ENCODE results near the gene PIKFYVE. TPM values are rescaled to one million over a fixed set of nuclear protein-coding genes. Genes with fewer than 3 reads are reported as not detected.
"Not testable (repeated sequence)": the region's sequence is repeated elsewhere in the genome, so short reads cannot be mapped to it uniquely, and the experiment has no call there.

The PIKFYVE gene
- total RNA-seq, 1 donor from 2014 or later = 46.9 TPM

- DNase-seq (ENCODE audit: low spot score in 2 of 2) (peak; percentile 92 to 96), FAIRE-seq (no peak)
These were observed 11.0 kb upstream of the PIKFYVE start, which contains the start of gene IDH1 for GRCh38 chr2:208254871-208255556. Gene IDH1 (minus strand): TSS chr2:208255071. CDS start chr2:208251551, 3,520 bp downstream.

GRCh38 chr2:208255557-208256106 lies 10.4 kb upstream of the PIKFYVE start:
- no peak for FAIRE-seq

DNA sequence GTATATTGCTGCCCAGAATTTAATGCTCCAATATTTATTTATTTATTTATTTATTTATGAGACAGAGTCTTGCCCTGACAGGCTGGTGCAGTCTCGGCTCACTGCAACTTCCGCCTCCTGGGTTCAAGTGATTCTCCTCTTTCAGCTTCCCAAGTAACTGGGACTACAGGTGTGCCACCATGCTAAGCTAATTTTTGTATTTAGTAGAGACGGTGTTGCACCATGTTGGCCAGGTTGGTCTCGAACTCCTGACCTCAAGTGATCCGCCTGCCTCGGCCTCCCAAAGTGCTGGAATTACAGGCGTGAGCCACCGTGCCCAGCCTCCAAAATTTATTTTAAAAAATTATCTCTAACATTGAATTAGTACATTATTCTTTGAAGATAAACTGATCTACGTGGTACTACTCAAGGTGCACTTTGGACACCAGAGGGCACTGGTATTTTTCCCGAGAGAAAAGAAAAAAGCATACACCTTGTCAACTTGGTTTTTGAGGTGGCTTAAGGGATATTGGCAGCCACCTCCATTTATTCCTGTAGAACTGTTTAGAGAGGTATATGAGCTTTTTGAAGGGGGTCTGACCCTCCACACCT lies 9.8 kb upstream of the PIKFYVE start:
- DNase-seq (ENCODE audit: low spot score in 2 of 2) = no peak

More at GRCh38 chr2:208255557-208256106, 10.4 kb upstream of the PIKFYVE start:
- DNase-seq (ENCODE audit: low spot score in 2 of 2) = no peak

GRCh38 chr2:208256849-208257813 lies 8.9 kb upstream of the PIKFYVE start:
- not testable (repeated sequence) for FAIRE-seq; DNase-seq (ENCODE audit: low spot score in 2 of 2)

More for the DNA sequence above, 9.8 kb upstream of the PIKFYVE start:
- FAIRE-seq = no peak

DNA sequence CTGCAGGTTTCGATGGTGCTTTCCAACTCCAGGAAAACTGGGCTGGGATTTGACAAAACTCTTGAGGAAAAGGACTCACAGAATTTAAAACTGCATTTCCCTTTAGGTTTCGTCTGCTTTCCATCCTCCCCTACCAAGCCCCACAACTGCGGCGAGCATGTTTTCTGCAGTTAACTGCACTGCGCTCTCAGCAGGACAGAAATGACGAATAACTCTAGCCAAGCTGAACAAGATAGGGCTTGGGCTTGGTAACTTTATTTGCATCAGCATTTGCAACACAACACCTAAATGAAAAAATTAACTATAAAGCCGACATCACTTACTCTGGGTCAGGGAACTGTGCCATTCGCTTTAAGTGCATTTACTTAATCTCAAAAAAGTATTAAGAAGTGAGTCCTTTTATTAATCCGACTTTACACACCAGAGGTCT lies 669 bp upstream of the PIKFYVE start:
- no peak for DNase-seq (ENCODE audit: low spot score in 2 of 2)
- FAIRE-seq = no peak

DNA sequence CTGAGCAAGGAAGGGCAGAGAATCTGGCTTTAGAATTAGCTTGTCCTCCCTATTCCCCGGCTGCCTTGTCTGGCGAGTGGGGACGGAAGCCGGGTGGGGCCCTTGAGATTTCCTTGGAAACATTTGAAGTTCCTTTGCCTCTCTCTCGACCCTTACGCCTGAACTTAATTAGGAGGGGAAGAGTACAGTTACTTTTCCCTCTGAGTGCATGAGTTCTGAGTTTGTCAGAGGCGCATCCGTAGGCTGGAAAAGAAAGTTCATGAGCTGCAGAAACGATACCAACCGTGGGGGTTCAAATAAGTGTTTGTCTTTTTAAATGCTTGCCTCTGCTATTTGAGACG lies 468 bp downstream of the PIKFYVE start:
- no peak for FAIRE-seq
- DNase-seq (ENCODE audit: low spot score in 2 of 2) = no peak

GRCh38 chr2:208266936-208267335 lies 881 bp downstream of the PIKFYVE start:
- no peak for FAIRE-seq

GRCh38 chr2:208267526-208267925 lies 1.5 kb downstream of the PIKFYVE start:
- DNase-seq (ENCODE audit: low spot score in 2 of 2); FAIRE-seq: not testable (repeated sequence)

More at GRCh38 chr2:208266936-208267335, 881 bp downstream of the PIKFYVE start:
- DNase-seq (ENCODE audit: low spot score in 2 of 2) = no peak

GRCh38 chr2:208268156-208268952 lies 2.3 kb downstream of the PIKFYVE start:
- no peak for FAIRE-seq
- no peak for DNase-seq (ENCODE audit: low spot score in 2 of 2)

- no peak for FAIRE-seq
- DNase-seq (ENCODE audit: low spot score in 2 of 2) = no peak
These were observed 3.0 kb downstream of the PIKFYVE start for GRCh38 chr2:208269091-208269490.

DNA sequence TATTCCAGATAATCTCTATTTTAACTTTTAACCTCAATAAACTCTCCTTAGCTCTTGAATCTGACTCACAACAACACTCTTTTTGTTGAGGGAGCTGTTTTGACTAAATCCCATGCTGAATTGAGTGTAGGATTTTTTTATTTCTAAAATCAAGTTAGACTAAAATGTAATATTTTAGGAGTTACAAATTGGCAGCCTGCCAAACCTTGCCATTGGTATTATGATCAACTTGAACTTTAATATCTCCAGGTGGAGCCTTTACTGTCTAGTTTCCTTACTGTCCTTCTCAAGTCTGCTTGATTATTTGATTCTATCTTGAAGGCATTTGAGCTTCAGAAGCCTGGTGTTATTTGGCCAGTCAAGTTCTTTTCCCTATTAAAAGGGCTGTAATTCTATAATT lies 8.7 kb downstream of the PIKFYVE start:
- DNase-seq (ENCODE audit: low spot score in 2 of 2) (no peak), FAIRE-seq (no peak)

GRCh38 chr2:208278549-208278948 lies 12.5 kb downstream of the PIKFYVE start:
- no peak for DNase-seq (ENCODE audit: low spot score in 2 of 2)
- no peak for FAIRE-seq

GRCh38 chr2:208279236-208279635 lies 13.2 kb downstream of the PIKFYVE start:
- DNase-seq (ENCODE audit: low spot score in 2 of 2) (no peak), FAIRE-seq (no peak)

DNA sequence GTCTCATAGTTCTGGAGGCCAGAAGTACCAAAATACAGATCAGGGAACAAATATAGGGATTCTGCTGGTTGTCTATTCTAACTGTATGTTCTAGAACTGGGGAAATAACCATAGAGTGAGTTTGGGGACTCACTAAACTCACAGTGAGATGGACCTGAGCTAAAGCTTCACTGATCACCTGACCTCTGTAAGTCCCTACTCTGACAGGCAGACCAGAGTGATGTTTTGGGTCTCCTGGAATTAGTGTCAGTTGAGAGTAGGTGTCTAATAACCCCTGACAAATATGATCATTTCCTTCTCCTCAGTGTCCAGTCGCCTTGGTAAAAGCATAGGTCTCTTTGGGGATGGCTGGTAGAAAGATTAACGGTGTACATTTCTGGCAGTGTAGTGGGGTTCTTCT lies 14.2 kb downstream of the PIKFYVE start:
- FAIRE-seq = no peak
- no peak for DNase-seq (ENCODE audit: low spot score in 2 of 2)

- FAIRE-seq (no peak), DNase-seq (ENCODE audit: low spot score in 2 of 2) (no peak)
These were observed 14.9 kb downstream of the PIKFYVE start for GRCh38 chr2:208280933-208281332.

DNA sequence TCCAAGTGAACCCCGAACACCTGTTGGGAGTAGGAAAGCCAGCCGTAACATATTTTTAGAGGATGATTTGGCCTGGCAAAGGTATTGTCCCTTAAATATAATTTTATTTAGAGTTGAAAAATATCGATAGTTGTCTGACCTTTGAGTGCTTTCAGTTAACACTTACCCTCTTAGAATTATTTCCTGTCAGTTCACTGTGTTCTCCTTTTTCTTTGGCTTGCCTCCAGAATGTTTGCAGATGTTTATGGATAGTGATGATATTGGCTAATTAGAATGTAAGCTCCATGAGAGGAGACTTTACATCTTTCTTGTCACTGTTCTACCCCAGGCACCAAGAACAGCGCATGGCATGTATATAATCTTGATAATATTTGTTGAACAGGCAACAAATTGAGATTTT lies 19.8 kb downstream of the PIKFYVE start:
- no peak for DNase-seq (ENCODE audit: low spot score in 2 of 2)
- no peak for FAIRE-seq

GRCh38 chr2:208294482-208295024 lies 28.5 kb downstream of the PIKFYVE start:
- no peak for DNase-seq (ENCODE audit: low spot score in 2 of 2)
- no peak for FAIRE-seq

DNA sequence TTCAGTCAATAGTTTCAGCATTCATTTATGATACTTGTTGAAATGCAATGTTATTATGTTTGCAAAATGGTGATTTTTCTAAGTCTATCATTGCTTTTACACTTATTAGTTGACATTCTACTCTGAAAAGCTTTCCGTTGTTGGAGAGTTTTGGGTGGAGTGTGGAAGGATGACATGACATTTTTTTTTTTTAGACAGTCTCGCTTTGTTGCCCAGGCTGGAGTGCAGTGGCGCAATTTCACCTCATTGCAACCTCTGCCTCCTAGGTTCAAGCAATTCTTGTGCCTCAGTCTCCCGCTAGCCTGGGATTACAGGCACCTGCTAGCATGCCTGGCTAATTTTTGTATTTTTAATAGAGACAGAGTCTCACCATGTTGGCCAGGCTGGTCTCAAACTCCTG lies 29.8 kb downstream of the PIKFYVE start:
- DNase-seq (ENCODE audit: low spot score in 2 of 2) = no peak
- FAIRE-seq = no peak

GRCh38 chr2:208296610-208297009 lies 30.6 kb downstream of the PIKFYVE start:
- no peak for FAIRE-seq

DNA sequence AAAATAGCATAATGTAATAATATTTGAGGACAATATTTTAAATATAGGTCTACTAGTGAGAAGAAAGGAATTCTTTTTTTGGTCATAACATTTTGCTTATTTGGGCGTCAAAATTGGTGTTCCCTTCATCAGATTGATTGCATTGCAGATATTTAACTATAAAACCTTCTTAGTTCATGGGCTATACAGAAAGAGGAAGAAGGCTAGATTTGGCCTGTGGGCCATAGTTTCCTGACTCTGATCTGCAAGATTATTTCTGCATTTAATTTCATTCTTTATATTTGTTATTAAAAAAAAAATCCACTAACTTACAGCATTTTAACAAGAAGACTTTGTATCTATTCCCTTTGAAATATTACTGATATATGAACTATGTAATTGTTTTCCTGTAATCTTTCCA lies 31.9 kb downstream of the PIKFYVE start:
- FAIRE-seq (no peak), DNase-seq (ENCODE audit: low spot score in 2 of 2) (no peak)

More at GRCh38 chr2:208296610-208297009, 30.6 kb downstream of the PIKFYVE start:
- no peak for DNase-seq (ENCODE audit: low spot score in 2 of 2)

Data from frontal cortex (tissue), 4 donors.